Spleen (tissue), 7 donors: ENCODE measurements around the gene MTX3.

ENCODE experiments used
- POLR2A ChIP-seq, 3 donors: fragments of 450-650 bp; IDR thresholded peaks; one replicate each; pipeline ENCODE4 v1.5.1; 2017; ENCODE audit warnings: antibody characterized with exemption in 3 of 3, mild to moderate bottlenecking in 1 of 3
- TF ChIP-seq, protein P1 (sequence below), 11 experiments: fragments of 200-600 bp in 7 of 11; fragments of 450-650 bp in 4 of 11; sonication (generic) in 4 of 11; IDR thresholded peaks in 8 of 11; conservative IDR thresholded peaks in 3 of 11; 1 replicate in 7 of 11; 2 replicates in 4 of 11; pipeline versions ENCODE4 v1.4.0 to v1.8.0; 2016 to 2021; ENCODE audit warnings: antibody characterized with exemption in 11 of 11, inconsistent platforms in 4 of 11, mild to moderate bottlenecking in 1 of 11
- donor health status: DM: no; HTN: no; CAD: no; lungs with moderate emphysema.
- donor health status: DM: no; HTN: no; CAD: no.
- donor health status: DM: no; HTN: no; CAD: no.

GRCh38 chr5:80034962-80035821, 44.1 kb upstream of the MTX3 start, which contains the start of gene THBS4:
- TF ChIP-seq, protein P1, sequence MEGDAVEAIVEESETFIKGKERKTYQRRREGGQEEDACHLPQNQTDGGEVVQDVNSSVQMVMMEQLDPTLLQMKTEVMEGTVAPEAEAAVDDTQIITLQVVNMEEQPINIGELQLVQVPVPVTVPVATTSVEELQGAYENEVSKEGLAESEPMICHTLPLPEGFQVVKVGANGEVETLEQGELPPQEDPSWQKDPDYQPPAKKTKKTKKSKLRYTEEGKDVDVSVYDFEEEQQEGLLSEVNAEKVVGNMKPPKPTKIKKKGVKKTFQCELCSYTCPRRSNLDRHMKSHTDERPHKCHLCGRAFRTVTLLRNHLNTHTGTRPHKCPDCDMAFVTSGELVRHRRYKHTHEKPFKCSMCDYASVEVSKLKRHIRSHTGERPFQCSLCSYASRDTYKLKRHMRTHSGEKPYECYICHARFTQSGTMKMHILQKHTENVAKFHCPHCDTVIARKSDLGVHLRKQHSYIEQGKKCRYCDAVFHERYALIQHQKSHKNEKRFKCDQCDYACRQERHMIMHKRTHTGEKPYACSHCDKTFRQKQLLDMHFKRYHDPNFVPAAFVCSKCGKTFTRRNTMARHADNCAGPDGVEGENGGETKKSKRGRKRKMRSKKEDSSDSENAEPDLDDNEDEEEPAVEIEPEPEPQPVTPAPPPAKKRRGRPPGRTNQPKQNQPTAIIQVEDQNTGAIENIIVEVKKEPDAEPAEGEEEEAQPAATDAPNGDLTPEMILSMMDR (IDR thresholded peaks at IDR 0.05 in 8 of 11, conservative IDR thresholded peaks at IDR 0.05 in 3 of 11) = no peak
- no peak for TF ChIP-seq POLR2A (IDR thresholded peaks at IDR 0.05)
